SW 1271 (cell line): ENCODE measurements around the gene UBTF.
"Not testable (repeated sequence)": the region's sequence is repeated elsewhere in the genome, so short reads cannot be mapped to it uniquely, and the experiment has no call there.

Experiments
- DNase-seq, 2 experiments: peaks; one replicate each; lab custom pipeline; 2025; lab: John Stamatoyannopoulos, UW

UBTF gene

GRCh38 chr17:44247876-44248736 is 28.6 kb upstream of the UBTF start:
- no peak for DNase-seq

GRCh38 chr17:44247440-44247841 is 28.0 kb upstream of the UBTF start:
- no peak for DNase-seq

GRCh38 chr17:44241106-44241624 is 21.7 kb upstream of the UBTF start:
- no peak for DNase-seq

GRCh38 chr17:44237886-44238285 is 18.4 kb upstream of the UBTF start:
- DNase-seq = not testable (repeated sequence)

- no peak for DNase-seq
Observed at GRCh38 chr17:44236444-44236991, 17.0 kb upstream of the UBTF start.

GRCh38 chr17:44235583-44235936 is 16.1 kb upstream of the UBTF start:
- peak in 1 of 2 experiments; percentile 22 for DNase-seq

GRCh38 chr17:44233582-44233981 is 14.1 kb upstream of the UBTF start:
- no peak for DNase-seq

- no peak for DNase-seq
Observed at GRCh38 chr17:44232061-44232460, 12.6 kb upstream of the UBTF start.

GRCh38 chr17:44230140-44230539 is 10.7 kb upstream of the UBTF start:
- DNase-seq = no peak

GRCh38 chr17:44229090-44229489 is 9.6 kb upstream of the UBTF start:
- DNase-seq = no peak

- no peak for DNase-seq
Observed at GRCh38 chr17:44223541-44224071, 4.1 kb upstream of the UBTF start.

- peak; percentile 59 to 87 for DNase-seq
Observed at GRCh38 chr17:44222112-44222869, 2.8 kb upstream of the UBTF start.

- no peak for DNase-seq
Observed at GRCh38 chr17:44221862-44222111, 2.3 kb upstream of the UBTF start.

- DNase-seq = peak in 1 of 2 experiments; percentile 78
Observed at GRCh38 chr17:44221084-44221861, 1.8 kb upstream of the UBTF start.

GRCh38 chr17:44220213-44221083 is 973 bp upstream of the UBTF start:
- DNase-seq = no peak

- DNase-seq = peak in 1 of 2 experiments; percentile 49
Observed at GRCh38 chr17:44219108-44219615, 313 bp downstream of the UBTF start.

GRCh38 chr17:44218344-44219107 is 949 bp downstream of the UBTF start:
- DNase-seq = peak; percentile 69 to 72

GRCh38 chr17:44217738-44218343 is 1.6 kb downstream of the UBTF start:
- DNase-seq = no peak

GRCh38 chr17:44216694-44217093 is 2.8 kb downstream of the UBTF start:
- DNase-seq = no peak

GRCh38 chr17:44216173-44216572 is 3.3 kb downstream of the UBTF start:
- no peak for DNase-seq
